Panc1 (cell line): ENCODE measurements around the gene ROCK2.

Experiments
- POLR2AphosphoS5 ChIP-seq: IDR thresholded peaks from 2 replicates; pipeline ENCODE4 v1.6.1; 2012; ENCODE audit warnings: mild to moderate bottlenecking, low read depth, low read length, moderate library complexity
- REST ChIP-seq, 2 experiments: IDR thresholded peaks; 2 replicates each; pipeline ENCODE4 v1.6.1; 2011 to 2012; ENCODE audit warnings: low read depth in 2 of 2, control low read depth in 1 of 2, low read length in 1 of 2, mild to moderate bottlenecking in 1 of 2, moderate library complexity in 1 of 2; ENCODE audit not compliant: insufficient read depth in 1 of 2
- TCF7L2 ChIP-seq: IDR thresholded peaks from 2 replicates; pipeline ENCODE4 v1.6.1; 2011; ENCODE audit warnings: mild to moderate bottlenecking, low read depth, low read length, inconsistent platforms
- TF ChIP-seq, protein P1 (sequence below): fragments of 450-650 bp; IDR thresholded peaks from 2 replicates; pipeline ENCODE4 v1.5.1; 2017; ENCODE audit warnings: mild to moderate bottlenecking

DNA sequence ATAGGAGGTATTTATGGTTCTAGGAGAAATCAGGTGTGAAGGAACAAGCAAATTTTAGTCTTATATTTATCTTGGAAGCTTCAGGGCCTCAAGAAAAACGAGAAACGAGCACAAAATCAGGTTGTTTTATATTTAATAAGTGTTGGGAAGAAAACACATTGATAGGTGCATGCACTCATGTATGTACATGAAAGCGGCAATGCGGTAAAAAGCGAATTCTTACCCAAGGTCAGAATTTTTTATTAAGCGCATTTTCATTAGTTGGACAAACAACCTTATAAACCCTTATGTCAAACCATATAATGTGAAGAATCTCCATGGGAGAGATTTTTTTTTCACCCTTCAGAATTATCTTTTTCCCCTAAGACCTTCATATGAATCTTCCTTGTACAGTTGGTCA, 163.8 kb downstream of the ROCK2 start:
- TF ChIP-seq, protein P1, sequence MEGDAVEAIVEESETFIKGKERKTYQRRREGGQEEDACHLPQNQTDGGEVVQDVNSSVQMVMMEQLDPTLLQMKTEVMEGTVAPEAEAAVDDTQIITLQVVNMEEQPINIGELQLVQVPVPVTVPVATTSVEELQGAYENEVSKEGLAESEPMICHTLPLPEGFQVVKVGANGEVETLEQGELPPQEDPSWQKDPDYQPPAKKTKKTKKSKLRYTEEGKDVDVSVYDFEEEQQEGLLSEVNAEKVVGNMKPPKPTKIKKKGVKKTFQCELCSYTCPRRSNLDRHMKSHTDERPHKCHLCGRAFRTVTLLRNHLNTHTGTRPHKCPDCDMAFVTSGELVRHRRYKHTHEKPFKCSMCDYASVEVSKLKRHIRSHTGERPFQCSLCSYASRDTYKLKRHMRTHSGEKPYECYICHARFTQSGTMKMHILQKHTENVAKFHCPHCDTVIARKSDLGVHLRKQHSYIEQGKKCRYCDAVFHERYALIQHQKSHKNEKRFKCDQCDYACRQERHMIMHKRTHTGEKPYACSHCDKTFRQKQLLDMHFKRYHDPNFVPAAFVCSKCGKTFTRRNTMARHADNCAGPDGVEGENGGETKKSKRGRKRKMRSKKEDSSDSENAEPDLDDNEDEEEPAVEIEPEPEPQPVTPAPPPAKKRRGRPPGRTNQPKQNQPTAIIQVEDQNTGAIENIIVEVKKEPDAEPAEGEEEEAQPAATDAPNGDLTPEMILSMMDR, result no peak
- TF ChIP-seq REST (IDR thresholded peaks at IDR 0.05; ENCODE audit: insufficient read depth in 1 of 2, low read depth in 2 of 2, low read length in 1 of 2) (no peak), POLR2AphosphoS5 (no peak), TCF7L2 (no peak)
